ENCODE measurements around the gene PTPRM. TPM values are rescaled to one million over a fixed set of nuclear protein-coding genes. Genes with fewer than 3 reads are reported as not detected.
A peak's percentile ranks its signal among the peaks of the same experiment; 100 is the strongest.

PTPRM gene
- total RNA-seq, 1 donor from 2014 or later: 71.3 TPM

DNA sequence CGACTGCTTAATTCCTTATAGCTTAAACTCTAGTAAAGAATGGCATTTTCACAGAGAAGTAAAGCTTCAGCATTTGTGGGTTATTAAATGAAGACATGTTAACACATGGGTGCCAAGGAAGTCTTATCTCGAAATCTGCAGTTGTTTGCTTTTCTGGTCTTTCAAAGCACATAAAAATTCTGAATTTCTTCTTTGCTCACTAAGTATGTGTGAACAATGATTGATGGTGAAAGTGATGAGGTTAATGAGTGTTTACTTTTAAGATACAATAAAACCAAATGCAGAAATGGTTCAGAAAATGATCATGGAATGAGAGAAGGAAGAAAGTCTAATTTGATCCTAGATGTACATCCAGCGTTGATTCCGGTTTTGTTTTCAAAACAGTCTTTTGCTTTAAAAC is 807.6 kb downstream of the PTPRM start:
- TF ChIP-seq, protein P1, sequence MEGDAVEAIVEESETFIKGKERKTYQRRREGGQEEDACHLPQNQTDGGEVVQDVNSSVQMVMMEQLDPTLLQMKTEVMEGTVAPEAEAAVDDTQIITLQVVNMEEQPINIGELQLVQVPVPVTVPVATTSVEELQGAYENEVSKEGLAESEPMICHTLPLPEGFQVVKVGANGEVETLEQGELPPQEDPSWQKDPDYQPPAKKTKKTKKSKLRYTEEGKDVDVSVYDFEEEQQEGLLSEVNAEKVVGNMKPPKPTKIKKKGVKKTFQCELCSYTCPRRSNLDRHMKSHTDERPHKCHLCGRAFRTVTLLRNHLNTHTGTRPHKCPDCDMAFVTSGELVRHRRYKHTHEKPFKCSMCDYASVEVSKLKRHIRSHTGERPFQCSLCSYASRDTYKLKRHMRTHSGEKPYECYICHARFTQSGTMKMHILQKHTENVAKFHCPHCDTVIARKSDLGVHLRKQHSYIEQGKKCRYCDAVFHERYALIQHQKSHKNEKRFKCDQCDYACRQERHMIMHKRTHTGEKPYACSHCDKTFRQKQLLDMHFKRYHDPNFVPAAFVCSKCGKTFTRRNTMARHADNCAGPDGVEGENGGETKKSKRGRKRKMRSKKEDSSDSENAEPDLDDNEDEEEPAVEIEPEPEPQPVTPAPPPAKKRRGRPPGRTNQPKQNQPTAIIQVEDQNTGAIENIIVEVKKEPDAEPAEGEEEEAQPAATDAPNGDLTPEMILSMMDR (IDR thresholded peaks at IDR 0.05; ENCODE audit: unreplicated experiment): no peak
- Mint-ChIP-seq H3K4me3 (no peak overlapping the region), H3K9me3 (no peaks in the 10 kb centered on the region), H3K4me1 (peaks cover 20% of the 10 kb centered on the region), H3K27ac (no peak overlapping the region), H3K36me3 (peaks cover 14% of the 10 kb centered on the region), H3K27me3 (ENCODE audit: low read depth) (no peaks in the 10 kb centered on the region)
- DNase-seq (ENCODE audit: low spot score in 2 of 2, unreplicated experiment in 2 of 2): no peak

DNA sequence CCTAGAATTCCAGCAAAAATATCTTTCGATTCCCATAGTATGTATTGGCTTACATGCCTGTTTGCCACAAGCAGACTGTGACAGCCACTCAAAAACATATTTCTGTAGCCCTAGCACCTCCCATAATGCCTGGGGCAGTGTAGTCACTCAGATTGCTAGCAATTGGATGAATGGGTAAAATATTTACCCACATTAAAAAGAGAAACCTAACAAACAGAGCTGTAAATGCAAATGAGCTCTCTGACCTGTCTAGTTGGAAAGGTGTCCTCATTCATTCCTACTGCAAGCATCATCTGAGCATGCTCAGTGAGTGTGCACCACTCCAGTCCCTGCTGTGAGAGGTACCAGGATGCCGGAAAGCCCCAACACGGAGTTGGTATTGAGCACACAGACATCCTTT is 808.1 kb downstream of the PTPRM start:
- no peaks in the 10 kb centered on the region for H3K9me3 Mint-ChIP-seq
- H3K4me3 Mint-ChIP-seq: no peak overlapping the region
- DNase-seq (ENCODE audit: low spot score in 2 of 2, unreplicated experiment in 2 of 2): no peak
- peaks cover 14% of the 10 kb centered on the region for H3K36me3 Mint-ChIP-seq
- TF ChIP-seq, protein P1 (IDR thresholded peaks at IDR 0.05; ENCODE audit: unreplicated experiment): no peak
- no peaks in the 10 kb centered on the region for H3K27me3 Mint-ChIP-seq (ENCODE audit: low read depth)
- no peak overlapping the region for H3K27ac Mint-ChIP-seq
- peaks cover 21% of the 10 kb centered on the region for H3K4me1 Mint-ChIP-seq

DNA sequence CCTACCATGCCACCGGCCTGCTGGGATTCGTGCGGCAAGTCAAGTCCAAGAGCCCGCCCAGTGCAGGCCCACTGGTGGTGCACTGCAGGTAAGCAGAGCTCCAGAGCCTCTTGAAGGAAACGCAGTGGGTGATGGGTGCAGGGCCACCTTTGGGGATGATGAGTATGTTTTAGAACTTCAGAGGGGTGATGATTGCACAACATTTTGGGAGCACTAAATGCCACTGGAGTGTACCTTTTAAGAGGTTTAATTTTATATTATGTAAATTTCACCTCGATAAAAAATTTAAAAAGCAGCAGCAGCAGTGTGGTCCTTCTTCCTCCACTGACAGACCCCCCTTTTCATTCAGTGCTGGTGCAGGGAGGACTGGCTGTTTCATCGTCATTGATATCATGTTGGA is 809.0 kb downstream of the PTPRM start:
- DNase-seq (ENCODE audit: low spot score in 2 of 2, unreplicated experiment in 2 of 2): no peak
- H3K36me3 Mint-ChIP-seq: peaks cover 16% of the 10 kb centered on the region
- peak overlapping the region; percentile 35 for H3K27ac Mint-ChIP-seq
- TF ChIP-seq, protein P1 (IDR thresholded peaks at IDR 0.05; ENCODE audit: unreplicated experiment): no peak
- H3K4me3 Mint-ChIP-seq: no peak overlapping the region
- H3K27me3 Mint-ChIP-seq (ENCODE audit: low read depth): no peaks in the 10 kb centered on the region
- H3K9me3 Mint-ChIP-seq: no peaks in the 10 kb centered on the region
- peaks cover 29% of the 10 kb centered on the region for H3K4me1 Mint-ChIP-seq

DNA sequence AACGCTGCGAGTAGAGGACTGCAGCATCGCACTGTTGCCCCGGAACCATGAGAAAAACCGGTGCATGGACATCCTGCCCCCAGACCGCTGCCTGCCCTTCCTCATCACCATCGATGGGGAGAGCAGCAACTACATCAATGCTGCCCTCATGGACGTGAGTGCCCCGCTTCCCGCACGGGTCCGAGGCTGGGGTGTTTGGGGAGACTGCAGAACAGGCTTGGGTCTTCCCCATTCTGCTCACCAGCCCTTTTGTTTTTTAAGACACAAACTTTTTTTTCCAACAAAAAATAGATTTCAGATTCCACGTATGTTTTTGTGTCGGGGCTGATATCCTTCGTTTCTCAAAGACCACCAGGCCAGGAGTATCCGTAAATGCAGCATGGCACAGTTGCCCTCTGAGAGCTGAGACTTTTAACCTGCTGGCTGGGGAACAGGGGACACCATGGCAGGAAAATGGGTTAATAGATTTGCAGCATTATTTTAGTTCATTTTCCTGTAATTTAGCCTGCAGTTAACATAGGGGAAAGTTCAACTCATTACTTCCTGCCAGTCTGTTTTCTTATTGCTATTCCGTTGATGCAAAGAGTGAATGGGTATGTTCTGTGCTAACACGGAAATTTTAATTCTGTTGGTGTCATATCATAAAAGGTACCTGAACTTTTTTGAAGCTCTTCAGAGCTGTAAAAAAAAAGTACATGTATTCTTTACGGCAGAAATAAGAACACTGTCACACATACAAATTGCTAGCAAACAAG is 812.2 kb downstream of the PTPRM start:
- no peak overlapping the region for H3K27ac Mint-ChIP-seq
- peaks cover 22% of the 10 kb centered on the region for H3K4me1 Mint-ChIP-seq
- no peaks in the 10 kb centered on the region for H3K9me3 Mint-ChIP-seq
- H3K27me3 Mint-ChIP-seq (ENCODE audit: low read depth): no peaks in the 10 kb centered on the region
- H3K36me3 Mint-ChIP-seq: peaks cover 17% of the 10 kb centered on the region
- H3K4me3 Mint-ChIP-seq: no peak overlapping the region
- no peak for DNase-seq (ENCODE audit: low spot score in 2 of 2, unreplicated experiment in 2 of 2)
- TF ChIP-seq, protein P1 (IDR thresholded peaks at IDR 0.05; ENCODE audit: unreplicated experiment): no peak

DNA sequence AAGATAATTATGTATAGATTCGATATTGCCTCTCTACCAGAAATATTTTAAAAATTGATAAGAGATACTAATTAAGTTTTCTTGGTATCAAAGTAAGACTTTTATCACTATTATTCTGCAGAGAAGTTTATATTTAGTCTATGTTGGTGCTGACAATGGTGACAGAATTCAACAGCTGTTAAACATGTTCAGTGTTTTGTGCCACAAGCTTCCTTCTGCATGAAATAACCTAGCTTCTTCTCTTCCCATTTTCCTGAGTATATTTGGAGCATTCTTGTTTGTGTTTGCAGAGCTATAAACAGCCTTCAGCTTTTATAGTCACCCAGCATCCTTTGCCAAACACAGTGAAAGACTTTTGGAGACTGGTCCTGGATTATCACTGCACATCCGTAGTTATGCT is 812.9 kb downstream of the PTPRM start:
- H3K27me3 Mint-ChIP-seq (ENCODE audit: low read depth): no peaks in the 10 kb centered on the region
- no peak overlapping the region for H3K27ac Mint-ChIP-seq
- TF ChIP-seq, protein P1 (IDR thresholded peaks at IDR 0.05; ENCODE audit: unreplicated experiment): no peak
- DNase-seq (ENCODE audit: low spot score in 2 of 2, unreplicated experiment in 2 of 2): no peak
- peaks cover 23% of the 10 kb centered on the region for H3K36me3 Mint-ChIP-seq
- no peak overlapping the region for H3K4me3 Mint-ChIP-seq
- H3K4me1 Mint-ChIP-seq: peaks cover 18% of the 10 kb centered on the region
- H3K9me3 Mint-ChIP-seq: no peaks in the 10 kb centered on the region
